Measurements from ENCODE around the gene MCF2L2. TPM values are rescaled to one million over a fixed set of nuclear protein-coding genes. Genes with fewer than 3 reads are reported as not detected.

The MCF2L2 gene
- total and polyA plus RNA-seq, 9 donors, result 0.12 to 2.2 (median 0.61) TPM

DNA sequence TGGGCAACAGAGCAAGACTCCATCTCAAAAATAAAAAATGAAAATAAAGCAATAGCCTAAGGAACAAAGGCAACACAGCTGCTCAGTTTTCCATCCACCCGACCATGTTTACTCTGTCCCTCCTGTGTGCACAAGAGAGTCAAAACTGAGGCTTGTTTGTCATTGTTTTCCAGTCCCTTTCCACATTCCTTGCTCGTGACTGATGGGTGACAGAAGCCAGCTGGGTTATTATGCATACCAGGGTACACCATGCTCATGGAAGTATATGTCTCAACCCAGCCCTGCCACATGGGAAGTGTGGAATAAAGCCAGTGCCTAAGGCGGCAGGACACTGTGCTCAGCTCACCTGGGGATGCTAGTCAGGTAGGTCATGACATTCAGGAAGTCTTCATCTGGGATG is 49.5 kb downstream of the MCF2L2 start:
- no peak overlapping the region for H3K27ac ChIP-seq
- TF ChIP-seq, protein P1, sequence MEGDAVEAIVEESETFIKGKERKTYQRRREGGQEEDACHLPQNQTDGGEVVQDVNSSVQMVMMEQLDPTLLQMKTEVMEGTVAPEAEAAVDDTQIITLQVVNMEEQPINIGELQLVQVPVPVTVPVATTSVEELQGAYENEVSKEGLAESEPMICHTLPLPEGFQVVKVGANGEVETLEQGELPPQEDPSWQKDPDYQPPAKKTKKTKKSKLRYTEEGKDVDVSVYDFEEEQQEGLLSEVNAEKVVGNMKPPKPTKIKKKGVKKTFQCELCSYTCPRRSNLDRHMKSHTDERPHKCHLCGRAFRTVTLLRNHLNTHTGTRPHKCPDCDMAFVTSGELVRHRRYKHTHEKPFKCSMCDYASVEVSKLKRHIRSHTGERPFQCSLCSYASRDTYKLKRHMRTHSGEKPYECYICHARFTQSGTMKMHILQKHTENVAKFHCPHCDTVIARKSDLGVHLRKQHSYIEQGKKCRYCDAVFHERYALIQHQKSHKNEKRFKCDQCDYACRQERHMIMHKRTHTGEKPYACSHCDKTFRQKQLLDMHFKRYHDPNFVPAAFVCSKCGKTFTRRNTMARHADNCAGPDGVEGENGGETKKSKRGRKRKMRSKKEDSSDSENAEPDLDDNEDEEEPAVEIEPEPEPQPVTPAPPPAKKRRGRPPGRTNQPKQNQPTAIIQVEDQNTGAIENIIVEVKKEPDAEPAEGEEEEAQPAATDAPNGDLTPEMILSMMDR (IDR thresholded peaks at IDR 0.05), result no peak
- no peak for TF ChIP-seq EP300 (IDR thresholded peaks at IDR 0.05)
- no peak for TF ChIP-seq POLR2A (IDR thresholded peaks at IDR 0.05)
- H3K36me3 ChIP-seq, result no peaks in the 10 kb centered on the region
- H3K4me1 ChIP-seq (ENCODE audit: insufficient read depth), result no peaks in the 10 kb centered on the region
- WGBS, 3 donors, result 71 to 78% (median 74%) methylated on average over 3 of the region's 3 CpGs
- no peaks in the 10 kb centered on the region for H3K27me3 ChIP-seq
- no peak for DNase-seq
- H3K4me3 ChIP-seq, result no peak overlapping the region
- intact Hi-C loops (cut with DNase I), result no loop called here
- no peaks in the 10 kb centered on the region for H3K9me3 ChIP-seq

DNA sequence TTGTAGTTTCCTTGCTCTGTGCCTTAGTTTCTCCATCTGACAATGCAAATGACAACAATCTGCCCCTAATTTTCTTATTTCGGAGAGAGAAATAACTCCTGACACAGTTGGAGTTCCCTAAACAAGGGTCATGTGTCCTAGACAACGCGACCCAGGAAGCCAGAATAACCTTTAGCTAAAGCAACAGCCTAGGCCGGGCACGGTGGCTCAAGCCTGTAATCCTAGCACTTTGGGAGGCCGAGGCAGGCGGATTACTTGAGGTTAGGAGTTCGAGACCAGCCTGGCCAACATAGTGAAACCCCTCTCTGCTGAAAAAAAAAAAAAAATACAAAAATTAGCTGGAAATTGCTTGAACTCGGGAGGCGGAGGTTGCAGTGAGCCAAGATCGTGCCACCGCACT is 49.9 kb downstream of the MCF2L2 start:
- H3K27ac ChIP-seq, result no peak overlapping the region
- DNase-seq, result no peak
- WGBS, 3 donors, result 94 to 97% (median 96%) methylated on average over 12 of the region's 12 CpGs

DNA sequence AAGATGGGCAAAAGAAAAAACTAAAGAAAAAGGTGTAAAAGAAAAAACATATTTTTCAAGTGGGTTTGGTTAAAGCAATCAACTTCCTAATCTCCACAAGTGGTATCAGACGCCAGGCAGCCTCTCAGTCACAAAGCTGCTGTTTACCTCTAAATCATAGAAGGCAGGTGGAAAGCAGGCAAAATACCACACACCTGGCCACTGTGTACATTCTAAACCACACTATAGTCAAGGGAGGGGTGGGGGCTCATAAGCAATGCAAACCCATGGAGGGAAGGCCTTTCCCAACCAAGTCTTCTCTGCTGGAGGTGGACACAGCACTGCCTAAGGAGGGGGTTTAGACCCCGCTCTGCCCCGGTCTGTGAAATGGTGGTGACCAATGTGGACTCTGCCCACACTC is 50.4 kb downstream of the MCF2L2 start:
- H3K27ac ChIP-seq, result no peak overlapping the region
- H3K4me3 ChIP-seq, result no peak overlapping the region
- WGBS, 3 donors, result 94 to 98% (median 97%) methylated on average over 3 of the region's 3 CpGs
- no peaks in the 10 kb centered on the region for H3K36me3 ChIP-seq
- H3K27me3 ChIP-seq, result no peaks in the 10 kb centered on the region
- H3K4me1 ChIP-seq (ENCODE audit: insufficient read depth), result no peaks in the 10 kb centered on the region
- TF ChIP-seq, protein P1 (IDR thresholded peaks at IDR 0.05), result no peak
- TF ChIP-seq EP300 (IDR thresholded peaks at IDR 0.05) (no peak), POLR2A (IDR thresholded peaks at IDR 0.05) (no peak)
- no peaks in the 10 kb centered on the region for H3K9me3 ChIP-seq
- intact Hi-C loops (cut with DNase I), result no loop called here
- DNase-seq, result no peak

More for the DNA sequence above, 49.9 kb downstream of the MCF2L2 start:
- Histone ChIP-seq H3K9me3 (no peaks in the 10 kb centered on the region), H3K36me3 (no peaks in the 10 kb centered on the region), H3K4me3 (no peak overlapping the region), H3K27me3 (no peaks in the 10 kb centered on the region), H3K4me1 (ENCODE audit: insufficient read depth) (no peaks in the 10 kb centered on the region)
- no peak for TF ChIP-seq POLR2A (IDR thresholded peaks at IDR 0.05)
- no peak for TF ChIP-seq EP300 (IDR thresholded peaks at IDR 0.05)
- TF ChIP-seq, protein P1 (IDR thresholded peaks at IDR 0.05), result no peak
- intact Hi-C loops (cut with DNase I), result no loop called here

DNA sequence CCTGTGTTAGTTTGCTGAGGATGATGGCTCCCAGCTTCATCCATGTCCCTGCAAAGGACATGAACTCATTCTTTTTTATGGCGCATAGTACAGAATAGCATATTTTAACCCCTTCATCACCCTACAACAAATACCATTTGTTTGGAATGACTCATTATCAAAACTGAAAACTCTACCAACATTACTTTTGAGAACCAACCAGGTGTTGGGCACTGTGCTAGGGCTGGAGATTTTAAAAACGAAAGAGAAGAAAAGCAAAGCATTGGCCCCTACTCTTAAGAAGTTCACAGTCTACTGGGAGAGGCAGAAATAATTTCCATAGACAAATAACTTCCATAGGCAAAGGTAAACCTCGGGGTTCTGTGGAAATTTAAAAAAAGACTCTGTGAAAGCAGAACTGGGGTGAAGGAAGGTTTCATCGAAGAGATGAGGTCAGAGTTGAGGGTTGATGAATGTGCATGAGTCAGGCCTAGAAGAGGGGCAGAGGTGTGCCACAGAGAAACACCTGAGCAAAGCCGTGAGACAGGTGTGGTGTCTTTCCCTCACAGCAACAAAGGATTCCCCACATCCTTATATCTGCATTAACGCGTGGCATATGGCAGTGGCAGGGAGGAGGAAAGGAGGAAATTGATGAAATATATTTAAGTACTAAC is 51.0 kb downstream of the MCF2L2 start:
- Histone ChIP-seq H3K36me3 (no peaks in the 10 kb centered on the region), H3K4me1 (ENCODE audit: insufficient read depth) (no peaks in the 10 kb centered on the region), H3K4me3 (no peak overlapping the region), H3K9me3 (no peaks in the 10 kb centered on the region), H3K27ac (no peak overlapping the region), H3K27me3 (no peaks in the 10 kb centered on the region)
- 82 to 85% (median 83%) methylated on average over 7 of the region's 7 CpGs for WGBS, 3 donors
- TF ChIP-seq POLR2A (IDR thresholded peaks at IDR 0.05), result no peak
- TF ChIP-seq, protein P1 (IDR thresholded peaks at IDR 0.05), result no peak
- DNase-seq, result no peak
- intact Hi-C loops (cut with DNase I), result no loop called here
